GM18951 (cell line): ENCODE results near the gene KIRREL3.

Experiments
- POLR2A ChIP-seq: IDR thresholded peaks from 4 replicates; pipeline ENCODE4 v1.6.1; 2011; ENCODE audit warnings: mild to moderate bottlenecking; ENCODE audit not compliant: insufficient read length, insufficient read depth; ENCODE audit errors: extremely low read depth
- in situ Hi-C: fragments of 300-500 bp; cut with MboI; formaldehyde crosslinking; loops from one replicate; pipeline ENCODE4 v1.12.0; 2022; ENCODE audit warnings: low sequenced_read_pairs, mixed read lengths, inconsistent platforms; ENCODE audit not compliant: unreplicated experiment

The KIRREL3 gene

GRCh38 chr11:126808296-126808695, 192.3 kb downstream of the KIRREL3 start:
- no peak for TF ChIP-seq POLR2A
- in situ Hi-C loops: no loop called here

DNA sequence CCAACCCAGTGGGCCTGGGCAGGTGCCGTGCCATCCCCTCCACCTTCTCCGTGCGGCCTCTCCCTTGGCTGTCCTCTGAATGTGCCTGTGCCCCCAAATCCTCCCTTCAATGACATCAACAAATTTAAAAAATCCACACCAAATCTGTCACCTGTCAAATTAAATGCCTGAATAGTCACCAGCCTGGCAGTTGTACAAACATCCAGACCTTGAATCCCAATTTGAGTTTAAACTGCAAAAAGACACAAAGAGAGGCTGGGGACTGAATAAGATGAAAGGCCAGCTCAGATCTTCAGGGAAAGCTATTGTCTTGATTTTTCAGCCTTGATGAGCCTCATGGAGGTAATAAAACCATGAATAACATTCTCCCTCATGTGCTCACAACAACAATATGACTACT, 194.7 kb downstream of the KIRREL3 start:
- TF ChIP-seq POLR2A: no peak
- in situ Hi-C loops: no loop called here

GRCh38 chr11:126804363-126804762, 196.2 kb downstream of the KIRREL3 start:
- in situ Hi-C loops: no loop called here
- no peak for TF ChIP-seq POLR2A

DNA sequence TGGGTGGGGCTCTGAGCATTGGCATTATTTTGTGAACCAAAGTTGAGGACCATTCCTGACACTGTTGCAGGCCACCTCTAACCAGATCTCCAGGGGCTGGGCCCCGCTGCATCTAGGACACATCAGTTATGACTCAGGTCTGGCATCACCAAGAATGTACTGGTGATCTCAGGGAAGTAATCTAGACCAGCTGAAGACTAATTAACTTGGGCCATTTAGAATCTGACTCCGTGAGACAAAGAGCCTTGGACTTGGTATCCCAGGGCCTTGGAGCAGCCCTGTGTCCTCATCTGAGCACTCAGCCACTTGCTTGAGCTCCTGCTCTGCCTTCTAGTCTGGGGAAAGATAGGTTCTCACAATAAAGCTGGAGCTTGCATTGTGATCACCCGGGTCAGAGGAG, 200.6 kb downstream of the KIRREL3 start:
- TF ChIP-seq POLR2A: no peak
- in situ Hi-C loops: no loop called here

- in situ Hi-C loops: no loop called here
Measured at GRCh38 chr11:126797457-126798169, 203.0 kb downstream of the KIRREL3 start.

DNA sequence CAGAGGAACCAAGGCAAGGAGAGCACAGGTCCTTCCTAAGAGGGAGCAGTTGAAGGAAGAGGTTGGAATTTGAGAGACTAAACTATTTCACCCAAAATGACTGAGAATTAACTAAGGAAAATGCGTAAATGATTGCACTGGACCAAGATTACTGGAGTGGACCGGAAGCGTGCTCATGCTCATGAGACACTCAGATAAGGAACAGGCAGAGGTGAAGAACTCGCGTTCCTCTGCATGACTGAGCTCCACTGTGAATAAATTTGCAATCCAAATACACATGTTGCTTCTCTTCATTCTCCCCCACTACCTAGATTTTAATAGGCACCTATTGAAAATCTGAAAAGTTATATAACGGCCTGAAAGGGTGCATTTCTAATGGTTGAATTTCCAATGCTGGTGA, 207.0 kb downstream of the KIRREL3 start:
- in situ Hi-C loops: no loop called here
- no peak for TF ChIP-seq POLR2A

More at GRCh38 chr11:126797457-126798169, 203.0 kb downstream of the KIRREL3 start:
- no peak for TF ChIP-seq POLR2A

- TF ChIP-seq POLR2A: no peak
- in situ Hi-C loops: no loop called here
Measured at GRCh38 chr11:126791991-126792390, 208.6 kb downstream of the KIRREL3 start.

- in situ Hi-C loops: no loop called here
Measured at GRCh38 chr11:126791446-126791845, 209.1 kb downstream of the KIRREL3 start.

DNA sequence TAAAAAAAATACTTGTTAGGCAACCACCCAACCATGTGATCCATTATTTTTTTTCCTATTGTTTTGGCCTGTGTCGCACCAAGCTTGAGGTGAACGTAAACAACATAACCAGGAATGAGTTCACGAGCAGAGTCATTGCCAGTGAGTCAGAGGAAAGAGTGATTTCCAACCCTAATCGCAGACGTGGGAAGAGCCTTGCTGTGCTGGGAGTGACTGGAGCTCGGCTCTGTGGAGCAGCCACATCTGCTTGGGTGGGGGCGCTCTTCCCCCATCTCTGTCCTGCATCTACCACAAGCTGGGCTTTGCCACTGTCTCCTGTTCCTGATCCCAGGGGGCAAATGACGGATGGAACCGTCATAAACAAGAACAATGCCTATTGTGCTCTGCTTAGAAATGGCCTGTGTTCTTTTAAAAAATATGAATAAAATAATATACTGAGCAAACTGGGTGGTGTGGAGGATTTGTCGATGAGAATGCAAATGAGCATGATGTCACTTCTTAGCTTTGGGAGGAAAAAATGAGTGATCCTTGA, 210.0 kb downstream of the KIRREL3 start:
- TF ChIP-seq POLR2A: no peak
- in situ Hi-C loops: no loop called here

More at GRCh38 chr11:126791446-126791845, 209.1 kb downstream of the KIRREL3 start:
- TF ChIP-seq POLR2A: no peak

GRCh38 chr11:126782810-126783209, 217.8 kb downstream of the KIRREL3 start:
- no peak for TF ChIP-seq POLR2A
- in situ Hi-C loops: no loop called here

DNA sequence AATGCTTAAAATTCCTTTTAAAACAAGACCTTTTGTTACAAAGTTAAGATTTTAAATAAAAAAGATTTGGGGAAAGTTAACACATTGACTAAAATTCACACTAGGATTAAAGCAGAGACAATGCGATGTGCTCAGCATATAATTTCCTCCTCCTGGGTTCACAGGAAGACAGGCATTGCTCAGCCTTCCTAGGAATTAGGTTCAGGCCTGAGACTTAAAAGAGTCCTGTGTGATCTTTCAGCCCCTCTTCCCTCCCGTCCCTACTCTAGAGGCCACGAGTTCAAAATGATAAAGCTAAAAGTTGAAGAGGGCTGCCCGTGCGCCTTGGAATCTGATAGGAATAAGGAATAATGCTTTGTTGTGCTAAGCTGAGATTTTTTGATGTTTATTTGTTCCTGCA, 218.6 kb downstream of the KIRREL3 start:
- in situ Hi-C loops: no loop called here
- TF ChIP-seq POLR2A: no peak

- in situ Hi-C loops: no loop called here
- TF ChIP-seq POLR2A: no peak
Measured at GRCh38 chr11:126776119-126776518, 224.5 kb downstream of the KIRREL3 start.

- in situ Hi-C loops: no loop called here
- no peak for TF ChIP-seq POLR2A
Measured at GRCh38 chr11:126772267-126772666, 228.3 kb downstream of the KIRREL3 start.

DNA sequence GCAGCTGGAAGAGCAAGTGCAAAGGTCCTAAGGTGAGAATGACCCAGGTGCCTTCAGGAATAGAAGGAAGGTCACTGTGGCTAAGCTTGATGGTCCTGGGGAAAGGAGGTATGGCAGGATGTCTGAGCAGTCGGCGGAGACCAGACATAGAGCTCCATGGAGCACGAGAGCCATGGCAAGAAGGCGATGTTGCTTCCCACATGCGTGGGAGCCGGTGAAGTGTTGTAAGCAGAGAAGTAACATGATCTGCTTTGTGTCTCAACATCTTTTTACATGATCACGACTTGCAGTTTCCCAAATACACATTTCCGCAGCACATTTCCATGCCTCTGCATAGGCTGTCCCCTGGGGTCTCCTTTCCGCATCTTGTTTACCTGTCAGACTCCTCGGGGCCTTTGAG, 231.9 kb downstream of the KIRREL3 start:
- no peak for TF ChIP-seq POLR2A
- in situ Hi-C loops: no loop called here
